ENCODE measurements around the gene HMX3. TPM values are rescaled to one million over a fixed set of nuclear protein-coding genes. Genes with fewer than 3 reads are reported as not detected.
"Not testable (repeated sequence)": the region's sequence is repeated elsewhere in the genome, so short reads cannot be mapped to it uniquely, and the experiment has no call there.

Gene HMX3
- total RNA-seq, 4 donors from 2014 or later = 1.1 to 3.4 TPM; not detected in 2

- H3K4me1 ChIP-seq = no peaks in the 10 kb centered on the region
- H3K9me3 ChIP-seq = no peaks in the 10 kb centered on the region
Measured at GRCh38 chr10:123175389-123176387, 39.9 kb downstream of the HMX3 start.

GRCh38 chr10:123178390-123178789 lies 42.6 kb downstream of the HMX3 start:
- not testable (repeated sequence) for H3K4me1 ChIP-seq, H3K27me3 ChIP-seq, H3K4me3 ChIP-seq, H3K9me3 ChIP-seq, H3K27ac ChIP-seq, H3K36me3 ChIP-seq, DNase-seq

More at GRCh38 chr10:123175389-123176387, 39.9 kb downstream of the HMX3 start:
- TF ChIP-seq CTCF (IDR thresholded peaks at IDR 0.05) = no peak
- no peak for TF ChIP-seq POLR2A (IDR thresholded peaks at IDR 0.05)
- H3K36me3 ChIP-seq = peaks cover 0 to 6% (median 0%) of the 10 kb centered on the region in 3 donors
- H3K27ac ChIP-seq = no peak overlapping the region
- no peak overlapping the region for H3K4me3 ChIP-seq
- no peak for DNase-seq
- no peaks in the 10 kb centered on the region for H3K27me3 ChIP-seq

GRCh38 chr10:123180101-123181090 lies 44.6 kb downstream of the HMX3 start:
- Histone ChIP-seq H3K36me3 (peaks cover 0 to 6% (median 0%) of the 10 kb centered on the region in 3 donors), H3K4me3 (no peak overlapping the region), H3K4me1 (no peaks in the 10 kb centered on the region), H3K27me3 (no peaks in the 10 kb centered on the region), H3K9me3 (peaks cover 0 to 6% (median 0%) of the 10 kb centered on the region in 4 donors), H3K27ac (no peak overlapping the region)
- TF ChIP-seq POLR2A (IDR thresholded peaks at IDR 0.05) (no peak), CTCF (IDR thresholded peaks at IDR 0.05) (no peak)
- no peak for DNase-seq

GRCh38 chr10:123183724-123184123 lies 48.0 kb downstream of the HMX3 start:
- Histone ChIP-seq H3K36me3 (no peaks in the 10 kb centered on the region), H3K27ac (no peak overlapping the region), H3K4me3 (no peak overlapping the region), H3K4me1 (no peaks in the 10 kb centered on the region), H3K9me3 (peaks cover 0 to 7% (median 0%) of the 10 kb centered on the region in 4 donors), H3K27me3 (no peaks in the 10 kb centered on the region)
- TF ChIP-seq POLR2A (IDR thresholded peaks at IDR 0.05) (no peak), CTCF (IDR thresholded peaks at IDR 0.05) (no peak)
- no peak for DNase-seq

- H3K9me3 ChIP-seq = peaks cover 0 to 7% (median 0%) of the 10 kb centered on the region in 4 donors
- peaks cover 0 to 7% (median 0%) of the 10 kb centered on the region in 3 donors for H3K36me3 ChIP-seq
- no peaks in the 10 kb centered on the region for H3K4me1 ChIP-seq
- no peaks in the 10 kb centered on the region for H3K27me3 ChIP-seq
- no peak for DNase-seq
- no peak overlapping the region for H3K27ac ChIP-seq
- TF ChIP-seq CTCF (IDR thresholded peaks at IDR 0.05) (no peak), POLR2A (IDR thresholded peaks at IDR 0.05) (no peak)
- no peak overlapping the region for H3K4me3 ChIP-seq
Measured at GRCh38 chr10:123187781-123188180, 52.0 kb downstream of the HMX3 start.

Other genes with a start within 250 kb of the HMX3 start
- not detected for gene FAM24A, start 225.4 kb upstream of the HMX3 start, total RNA-seq
- 10 to 100 TPM in 1 of 4 donors, 1 to 10 TPM in 3; 5.6 to 93.3 (median 7.5) TPM for gene C10orf88, start 181.7 kb upstream of the HMX3 start, total RNA-seq
- gene PSTK, start 155.6 kb upstream of the HMX3 start, total RNA-seq = 1 to 10 TPM in 3 of 4 donors, not detected in 1; 1.2 to 3.6 (median 3.5) TPM
- gene IKZF5, start 127.2 kb upstream of the HMX3 start, total RNA-seq = 1 to 10 TPM; 7.4 to 9.5 (median 8.1) TPM
- 10 to 100 TPM in 2 of 4 donors, 1 to 10 TPM in 2; 9.1 to 14.2 (median 10.2) TPM for gene ACADSB, start 127.0 kb upstream of the HMX3 start, total RNA-seq
- 1 to 10 TPM in 1 of 4 donors, not detected in 3; 1.0 TPM for gene HMX2, start 12.2 kb downstream of the HMX3 start, total RNA-seq
- gene BUB3, start 18.4 kb downstream of the HMX3 start, total RNA-seq = 100 to 1,000 TPM in 2 of 4 donors, 10 to 100 TPM in 2; 51.1 to 168 (median 102) TPM

Data from Peyer's patch (tissue), 4 donors.